GM21786 (cell line): Measurements from ENCODE around the gene OR2T4.

Source experiments
- ATAC-seq: cut with Tn5 transposase; IDR thresholded peaks from one replicate; pipeline ENCODE4 v1.9.1; 2021; ENCODE audit not compliant: unreplicated experiment

OR2T4 gene, protein sequence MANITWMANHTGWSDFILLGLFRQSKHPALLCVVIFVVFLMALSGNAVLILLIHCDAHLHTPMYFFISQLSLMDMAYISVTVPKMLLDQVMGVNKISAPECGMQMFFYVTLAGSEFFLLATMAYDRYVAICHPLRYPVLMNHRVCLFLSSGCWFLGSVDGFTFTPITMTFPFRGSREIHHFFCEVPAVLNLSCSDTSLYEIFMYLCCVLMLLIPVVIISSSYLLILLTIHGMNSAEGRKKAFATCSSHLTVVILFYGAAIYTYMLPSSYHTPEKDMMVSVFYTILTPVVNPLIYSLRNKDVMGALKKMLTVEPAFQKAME

GRCh38 chr1:248361121-248361715 lies at the start of gene OR2T4:
TSS of gene OR2T4 (plus strand) at chr1:248361665. CDS start at chr1:248361665, 0 bp downstream.
- ATAC-seq = no peak

GRCh38 chr1:248316796-248317195 lies 44.7 kb upstream of the OR2T4 start:
- no peak for ATAC-seq

DNA sequence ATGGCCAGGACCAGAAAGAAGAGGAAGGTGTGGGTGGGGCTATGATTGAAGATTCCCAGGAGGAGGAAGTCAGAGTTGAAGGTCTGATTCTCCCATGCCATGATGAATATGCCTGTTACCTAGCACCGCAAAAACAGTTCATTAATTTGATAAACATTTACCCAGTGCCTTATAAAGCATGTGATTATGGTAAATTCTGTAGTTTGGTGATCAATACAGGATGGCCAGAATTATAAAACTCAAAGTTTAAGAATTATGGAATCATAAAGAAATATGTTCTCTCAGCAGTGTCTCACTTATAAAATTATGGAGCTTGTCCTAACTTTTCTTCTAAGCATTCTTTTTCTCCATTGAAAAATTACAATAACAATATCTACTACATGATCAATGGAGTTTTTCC lies 37.0 kb upstream of the OR2T4 start, which contains the start of gene OR2M7:
OR2M7 (minus strand) TSS at position 101 of the 400 bp plus-strand sequence; CDS start at position 101, 0 bp downstream.
- ATAC-seq = no peak

- no peak for ATAC-seq
These were observed 18.0 kb upstream of the OR2T4 start for GRCh38 chr1:248343451-248343850.

DNA sequence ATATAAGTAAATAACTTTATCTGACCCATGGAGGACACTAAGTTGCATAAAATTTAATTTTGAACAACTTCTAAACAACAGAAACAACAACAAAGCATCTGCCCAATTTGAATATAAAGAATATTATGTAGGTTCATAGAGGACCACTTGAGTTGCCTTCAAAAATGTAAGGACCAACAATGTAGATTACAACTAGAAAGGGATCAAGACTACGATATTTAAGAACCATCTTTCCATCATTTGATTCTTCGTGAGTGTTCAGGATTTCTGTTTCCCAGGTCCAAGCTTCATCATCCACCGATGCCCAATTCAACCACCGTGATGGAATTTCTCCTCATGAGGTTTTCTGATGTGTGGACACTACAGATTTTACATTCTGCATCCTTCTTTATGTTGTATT lies 13.0 kb upstream of the OR2T4 start, which contains the start of gene OR14C36:
OR14C36 (plus strand) TSS at position 301 of the 400 bp plus-strand sequence; CDS start at position 301, 0 bp downstream.
- ATAC-seq = no peak

- ATAC-seq = no peak
These were observed 2.0 kb upstream of the OR2T4 start for GRCh38 chr1:248359415-248359814.

- no peak for ATAC-seq
These were observed 5.1 kb downstream of the OR2T4 start for GRCh38 chr1:248366609-248367008.

DNA sequence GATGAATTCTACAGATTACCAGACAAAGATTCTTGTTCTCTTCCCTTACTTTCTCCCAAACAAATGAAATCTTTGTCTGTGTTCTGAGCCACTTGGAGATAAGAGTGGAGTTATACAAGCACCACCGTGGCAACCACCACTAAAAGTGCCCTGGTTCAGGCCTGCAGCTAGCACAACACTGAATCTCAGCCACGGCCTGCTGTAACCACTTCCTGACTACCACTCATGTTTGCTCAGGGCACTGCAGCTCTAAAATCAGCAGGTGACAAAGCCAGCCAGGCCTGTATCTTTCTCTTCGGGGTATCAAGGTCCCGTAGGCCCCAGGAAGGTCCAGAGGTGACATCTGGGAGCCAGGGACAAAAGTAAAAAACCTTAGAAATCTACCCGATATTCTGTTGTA lies 10.9 kb downstream of the OR2T4 start:
- ATAC-seq = no peak

GRCh38 chr1:248373761-248374160 lies 12.3 kb downstream of the OR2T4 start:
- ATAC-seq = no peak

- ATAC-seq = no peak
These were observed 14.0 kb downstream of the OR2T4 start, which contains the start of gene OR2T6 for GRCh38 chr1:248375446-248375845. TSS of gene OR2T6 (plus strand) at chr1:248375746. CDS start at chr1:248387609, 11,863 bp downstream.

- ATAC-seq = no peak
These were observed 15.5 kb downstream of the OR2T4 start for GRCh38 chr1:248376916-248377315.

DNA sequence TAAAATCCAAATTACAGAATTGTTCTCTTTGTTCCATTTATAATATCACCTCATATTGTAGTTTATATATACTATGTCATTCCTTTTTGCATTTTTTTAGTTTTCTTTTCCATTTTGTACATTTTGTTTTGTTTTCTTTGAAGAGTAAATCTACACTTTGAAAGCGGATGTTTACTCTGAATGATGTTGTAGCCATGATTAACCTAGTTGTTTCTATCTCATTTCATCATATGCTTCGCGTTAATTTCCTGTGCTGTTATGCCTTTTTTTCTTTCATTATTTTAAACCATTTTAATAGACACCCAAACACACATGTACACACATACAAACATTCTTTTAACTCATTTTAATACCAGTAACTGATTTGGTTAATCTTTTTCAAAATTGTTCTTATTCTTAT lies 19.4 kb downstream of the OR2T4 start:
- ATAC-seq = no peak

DNA sequence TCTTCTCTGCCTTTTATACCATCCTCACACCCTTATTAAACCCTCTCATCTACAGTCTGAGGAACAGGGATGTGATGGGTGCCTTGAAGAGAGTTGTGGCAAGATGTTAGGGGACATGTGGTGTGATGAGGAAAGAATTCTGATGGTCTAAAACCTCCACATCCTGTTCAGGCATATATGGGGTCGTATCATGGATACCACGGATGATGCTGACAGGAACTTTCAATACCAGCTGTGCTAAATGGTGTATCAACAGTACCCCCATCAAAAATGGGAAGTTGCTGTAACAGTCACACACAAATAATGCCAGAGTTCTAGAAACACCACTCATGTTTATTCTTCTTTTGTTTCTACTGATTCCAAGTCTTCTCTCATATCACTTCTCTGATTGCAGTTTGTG lies 27.0 kb downstream of the OR2T4 start:
- ATAC-seq = no peak

DNA sequence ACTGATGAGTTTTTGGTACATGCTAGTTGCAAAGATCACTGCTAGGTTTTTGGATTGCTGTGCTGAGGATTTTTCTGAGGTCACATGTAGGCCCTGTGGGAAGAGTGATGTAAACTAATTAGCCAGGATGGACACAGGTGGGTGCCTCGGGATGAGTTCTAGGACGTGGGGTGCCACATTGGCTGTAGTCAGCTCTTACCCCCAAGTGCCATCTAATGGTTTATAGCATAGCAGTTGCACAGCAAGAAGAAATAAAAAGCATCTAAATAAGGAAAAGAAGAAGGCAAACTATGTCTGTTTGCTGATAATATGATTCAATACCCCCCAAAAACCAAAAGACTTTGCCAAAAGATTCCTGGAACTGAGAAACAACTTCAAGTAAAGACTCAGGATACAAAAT lies 31.6 kb downstream of the OR2T4 start:
- ATAC-seq = no peak

- ATAC-seq = no peak
These were observed 41.3 kb downstream of the OR2T4 start, which contains the start of gene OR2T1 for GRCh38 chr1:248402748-248403147. TSS of gene OR2T1 (plus strand) at chr1:248403048. CDS start at chr1:248406148, 3,100 bp downstream.

DNA sequence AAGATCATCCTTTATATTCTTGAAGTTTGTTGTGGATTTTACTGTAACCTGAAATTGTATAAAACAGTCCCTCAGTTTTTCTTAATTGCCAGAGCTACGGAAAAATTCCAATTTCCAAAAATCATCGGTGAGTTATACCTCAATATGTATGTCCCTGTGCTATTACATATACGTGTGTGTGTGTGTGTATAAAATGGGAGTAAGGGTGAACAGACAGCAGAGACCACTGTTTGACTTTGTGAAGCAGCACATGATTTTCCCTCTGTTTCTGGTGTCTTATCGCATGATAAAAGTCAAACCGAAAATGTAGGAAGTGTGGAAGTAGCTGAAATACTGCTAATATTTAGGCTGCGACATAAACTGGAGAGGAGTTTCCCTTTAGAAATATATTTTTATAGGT lies 42.6 kb downstream of the OR2T4 start:
- no peak for ATAC-seq

DNA sequence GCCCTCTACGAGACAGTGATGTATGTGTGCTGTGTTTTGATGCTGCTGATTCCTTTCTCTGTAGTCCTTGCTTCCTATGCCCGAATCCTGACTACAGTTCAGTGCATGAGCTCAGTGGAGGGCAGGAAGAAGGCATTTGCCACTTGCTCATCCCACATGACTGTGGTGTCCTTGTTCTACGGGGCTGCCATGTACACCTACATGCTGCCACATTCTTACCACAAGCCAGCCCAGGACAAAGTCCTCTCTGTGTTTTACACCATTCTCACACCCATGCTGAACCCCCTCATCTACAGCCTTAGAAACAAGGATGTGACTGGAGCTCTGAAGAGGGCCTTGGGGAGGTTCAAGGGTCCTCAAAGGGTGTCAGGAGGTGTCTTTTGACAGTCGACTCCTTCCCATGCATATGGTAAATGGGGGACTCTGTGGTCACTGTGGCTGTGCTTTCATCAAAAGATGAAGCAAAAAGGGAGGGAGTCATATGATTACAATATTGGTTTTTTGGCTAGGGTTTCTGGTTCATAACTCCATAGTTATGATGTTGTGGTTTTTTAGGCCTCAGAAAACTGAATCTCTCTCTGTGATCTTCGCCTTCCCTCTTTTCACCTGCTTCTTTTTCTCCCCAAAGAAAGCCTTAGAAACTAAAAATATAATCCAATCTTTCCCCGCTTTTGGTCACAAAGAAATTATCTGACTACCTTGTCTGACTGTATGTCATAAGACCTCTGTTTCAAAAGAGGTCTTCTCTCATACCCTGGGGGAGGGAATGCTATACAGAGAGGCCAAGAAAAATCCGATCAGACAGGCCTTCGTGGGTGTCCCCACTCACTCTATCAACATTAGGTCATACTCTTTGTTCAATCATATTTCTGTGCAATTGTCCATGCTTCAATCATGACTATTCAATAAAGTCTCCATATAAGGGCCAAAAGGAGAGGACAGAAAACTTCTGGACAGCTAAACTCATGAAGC lies 45.5 kb downstream of the OR2T4 start:
- ATAC-seq = no peak
